Fibroblast of lung (primary cell): ENCODE measurements around the gene PLCG2. TPM values are rescaled to one million over a fixed set of nuclear protein-coding genes. Genes with fewer than 3 reads are reported as not detected.
A peak's percentile ranks its signal among the peaks of the same experiment; 100 is the strongest.
"Not testable (repeated sequence)": the region's sequence is repeated elsewhere in the genome, so short reads cannot be mapped to it uniquely, and the experiment has no call there.

ENCODE experiments used
- DNase-seq, 2 donors: peaks; one replicate each; pipeline versions ENCODE4 v3.0.0 to v3.0.0-alpha.2; 2010; ENCODE audit warnings: low read depth in 2 of 2
- H2AFZ ChIP-seq: 2 replicates; pipeline ENCODE4 v1.5.1; 2012; ENCODE audit warnings: low read length, control low read depth, inconsistent platforms
- H3K27ac ChIP-seq: 2 replicates; pipeline ENCODE4 v1.5.1; 2011; ENCODE audit warnings: low read length, control low read depth; ENCODE audit not compliant: insufficient read depth
- H3K27me3 ChIP-seq: 2 replicates; pipeline ENCODE4 v1.5.1; 2011; ENCODE audit warnings: mild to moderate bottlenecking, low read length; ENCODE audit not compliant: control insufficient read depth, insufficient read depth
- H3K36me3 ChIP-seq: 2 replicates; pipeline ENCODE4 v1.5.1; 2011; ENCODE audit warnings: low read length; ENCODE audit not compliant: control insufficient read depth, insufficient read depth
- H3K4me1 ChIP-seq: 2 replicates; pipeline ENCODE4 v1.5.1; 2011; ENCODE audit warnings: low read length; ENCODE audit not compliant: control insufficient read depth, insufficient read depth; ENCODE audit errors: extremely low read depth
- H3K4me2 ChIP-seq: 2 replicates; pipeline ENCODE4 v1.5.1; 2011; ENCODE audit warnings: low read length, control low read depth; ENCODE audit not compliant: insufficient read depth; ENCODE audit errors: extremely low read depth
- H3K4me3 ChIP-seq, 4 experiments: fragments of 200-600 bp in 1 of 4; sonication (generic) in 1 of 4; replicated peaks in 1 of 4; 2 replicates each; pipeline ENCODE4 v1.5.1; 2011 to 2016; ENCODE audit warnings: low read length in 4 of 4, low read depth in 3 of 4, mild to moderate bottlenecking in 3 of 4, control low read depth in 2 of 4, inconsistent platforms in 1 of 4, mixed read lengths in 1 of 4; ENCODE audit not compliant: insufficient read depth in 1 of 4; ENCODE audit errors: control extremely low read depth in 1 of 4
- H3K79me2 ChIP-seq: 2 replicates; pipeline ENCODE4 v1.5.1; 2012; ENCODE audit warnings: mild to moderate bottlenecking, low read length, inconsistent platforms; ENCODE audit not compliant: control insufficient read depth, insufficient read depth
- H3K9ac ChIP-seq: 2 replicates; pipeline ENCODE4 v1.5.1; 2011; ENCODE audit warnings: mild to moderate bottlenecking, low read length, control low read depth; ENCODE audit not compliant: insufficient read depth
- H3K9me3 ChIP-seq: 2 replicates; pipeline ENCODE4 v1.5.1; 2012; ENCODE audit warnings: low read depth, low read length; ENCODE audit not compliant: control insufficient read depth, insufficient read depth
- H4K20me1 ChIP-seq: 2 replicates; pipeline ENCODE4 v1.5.1; 2011; ENCODE audit warnings: low read length; ENCODE audit not compliant: control insufficient read depth, insufficient read depth; ENCODE audit errors: extremely low read depth
- CTCF ChIP-seq, 2 donors: IDR thresholded peaks in 1 of 2; conservative IDR thresholded peaks in 1 of 2; 1 replicate in 1 of 2; 2 replicates in 1 of 2; pipeline ENCODE4 v1.5.1; 2011 to 2012; ENCODE audit warnings: low read length in 2 of 2, control low read depth in 1 of 2, inconsistent platforms in 1 of 2, low read depth in 1 of 2, mild to moderate bottlenecking in 1 of 2
- EZH2 ChIP-seq: IDR thresholded peaks from 2 replicates; pipeline ENCODE4 v1.5.1; 2012; ENCODE audit warnings: low read length, control low read depth, mild to moderate bottlenecking; ENCODE audit errors: missing control alignments
- polyA plus RNA-seq, 2 donors: library from polyadenylated mRNA; depleted of rRNA in 1 of 2; stranded (reverse) in 1 of 2; unstranded in 1 of 2; fragments of >200 nt; gene quantifications; 2 replicates each; pipeline ENCODE4 v1.2.1, GENCODE V29; 2011 to 2012; ENCODE audit warnings: missing spikeins in 1 of 2
- total RNA-seq: library from RNA; depleted of rRNA; stranded (reverse); fragments of >200 nt; gene quantifications from 2 replicates; pipeline ENCODE4 v1.2.1, GENCODE V29; 2014

Gene PLCG2
- total and polyA plus RNA-seq, 2 donors (not counting 1 experiment from before 2014, with no cell fraction given), result 0.53 to 0.66 TPM

DNA sequence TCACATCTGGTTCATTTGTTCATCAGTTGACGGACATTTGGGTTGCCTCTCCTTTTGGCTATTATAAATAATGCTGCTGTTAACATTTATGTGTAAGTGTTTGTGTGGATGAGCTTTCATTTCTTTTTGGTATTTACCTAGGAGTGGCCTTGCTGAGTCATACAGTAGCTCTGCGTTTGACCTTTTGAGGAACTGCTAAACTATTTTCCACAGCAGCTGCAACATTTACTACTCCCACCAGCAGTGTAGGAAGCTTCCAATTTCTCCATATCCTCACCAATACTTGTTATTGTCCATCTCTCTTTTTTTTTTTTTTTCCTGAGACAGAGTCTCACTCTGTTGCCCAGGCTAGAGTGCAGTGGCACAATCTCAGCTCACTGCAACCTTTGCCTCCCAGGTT lies 20.7 kb upstream of the PLCG2 start:
- no peak for TF ChIP-seq EZH2
- Histone ChIP-seq H4K20me1 (no peaks in the 10 kb centered on the region), H3K4me2 (no peak overlapping the region), H2AFZ (no peak overlapping the region), H3K36me3 (no peaks in the 10 kb centered on the region), H3K4me1 (no peaks in the 10 kb centered on the region), H3K27ac (no peak overlapping the region), H3K27me3 (no peaks in the 10 kb centered on the region), H3K4me3 (no peak overlapping the region), H3K79me2 (no peaks in the 10 kb centered on the region), H3K9ac (no peak overlapping the region), H3K9me3 (no peaks in the 10 kb centered on the region)
- DNase-seq, result peak in 1 of 2 donors; percentile 27

DNA sequence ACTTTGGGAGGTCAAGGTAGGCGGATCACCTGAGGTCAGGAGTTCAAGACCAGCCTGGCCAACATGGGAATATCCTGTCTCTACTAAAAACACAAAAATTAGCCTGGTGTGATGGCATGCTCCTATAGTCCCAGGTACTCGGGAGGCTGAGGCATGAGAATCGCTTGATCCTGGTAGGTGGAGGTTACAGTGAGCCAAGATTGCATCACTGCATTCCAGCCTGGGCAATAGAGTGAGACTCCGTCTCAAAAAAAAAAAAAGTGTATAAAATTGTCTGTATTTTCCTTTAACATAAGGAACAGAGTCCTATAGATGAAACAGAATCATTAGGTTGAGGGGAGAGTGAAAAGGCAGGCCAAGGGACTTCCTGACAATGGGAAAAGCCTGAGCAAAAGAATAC lies 16.8 kb upstream of the PLCG2 start:
- not testable (repeated sequence) for H3K79me2 ChIP-seq, H2AFZ ChIP-seq, H3K4me2 ChIP-seq, H3K27ac ChIP-seq, H3K4me1 ChIP-seq, H3K9me3 ChIP-seq, H3K27me3 ChIP-seq, H3K4me3 ChIP-seq, H3K9ac ChIP-seq, DNase-seq, H4K20me1 ChIP-seq, H3K36me3 ChIP-seq

DNA sequence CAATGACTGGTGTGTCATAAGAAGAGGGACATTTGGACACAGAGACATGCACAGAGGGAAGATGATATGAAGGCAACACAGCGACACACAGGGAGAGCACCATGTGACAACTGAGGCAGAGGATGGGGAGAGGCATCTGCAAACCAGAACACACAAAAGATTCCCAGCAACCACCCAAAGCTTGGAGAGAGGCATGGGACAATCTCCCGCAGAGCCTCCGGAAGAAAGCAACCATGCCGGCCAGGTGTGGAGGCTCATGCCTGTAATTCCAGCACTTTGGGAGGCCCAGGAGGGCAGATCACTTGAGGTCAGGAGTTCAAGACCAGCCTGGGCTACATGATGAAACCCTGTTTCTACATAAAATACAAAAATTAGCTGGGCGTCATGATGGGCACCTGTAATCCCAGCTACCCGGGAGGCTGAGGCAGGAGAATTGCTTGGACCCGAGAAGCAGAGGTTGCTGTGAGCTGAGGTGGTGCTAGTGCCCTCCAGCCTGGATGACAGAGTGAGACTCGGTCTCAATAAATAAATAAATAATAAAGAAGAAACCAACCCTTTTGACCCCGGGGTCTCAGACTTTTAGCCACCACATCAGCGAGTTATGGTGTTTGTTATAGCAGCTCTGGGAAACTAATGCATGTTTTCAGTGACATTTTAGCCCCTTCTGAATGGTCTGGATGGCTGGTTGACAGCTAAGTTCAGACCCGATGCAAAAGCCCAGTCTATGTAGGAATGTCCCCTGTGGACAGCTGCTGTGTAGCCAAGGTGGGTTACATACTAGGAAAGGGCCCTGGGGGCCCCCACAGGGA lies 13.8 kb upstream of the PLCG2 start:
- Histone ChIP-seq H3K9me3 (no peaks in the 10 kb centered on the region), H3K36me3 (no peaks in the 10 kb centered on the region), H3K4me2 (no peak overlapping the region), H3K4me1 (no peaks in the 10 kb centered on the region), H3K79me2 (no peaks in the 10 kb centered on the region), H4K20me1 (no peaks in the 10 kb centered on the region), H3K9ac (no peak overlapping the region), H3K27ac (no peak overlapping the region), H2AFZ (no peak overlapping the region), H3K4me3 (no peak overlapping the region), H3K27me3 (peaks cover 5% of the 10 kb centered on the region)
- DNase-seq, result no peak
- TF ChIP-seq EZH2 (no peak), CTCF (conservative IDR thresholded peaks at IDR 0.05 in 1 of 2, IDR thresholded peaks at IDR 0.05 in 1 of 2; ENCODE audit: low read depth in 1 of 2, low read length in 2 of 2) (no peak)

DNA sequence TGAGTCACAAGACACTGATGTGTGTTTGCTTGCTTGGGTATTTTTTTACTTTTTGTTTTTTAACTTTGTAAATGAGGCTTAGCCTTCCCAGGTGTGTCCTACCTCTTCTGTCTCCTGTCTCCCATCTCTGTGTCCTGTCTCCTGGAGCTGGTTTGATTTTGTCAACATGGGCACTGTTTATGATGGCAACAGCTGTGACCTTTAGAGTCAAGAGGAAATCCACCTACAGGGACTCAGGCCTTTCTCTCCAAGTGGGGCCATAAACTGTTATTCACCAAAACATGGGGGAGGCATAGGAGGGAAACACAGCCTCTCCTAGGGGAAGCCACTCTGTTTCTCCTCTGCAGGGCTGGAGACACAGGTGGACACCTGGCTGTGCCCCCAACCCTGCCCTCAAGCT lies 13.1 kb upstream of the PLCG2 start:
- Histone ChIP-seq H3K79me2 (no peaks in the 10 kb centered on the region), H4K20me1 (no peaks in the 10 kb centered on the region), H3K4me1 (no peaks in the 10 kb centered on the region), H3K9ac (no peak overlapping the region), H3K4me3 (no peak overlapping the region), H3K36me3 (no peaks in the 10 kb centered on the region), H2AFZ (no peak overlapping the region), H3K4me2 (no peak overlapping the region), H3K27ac (no peak overlapping the region), H3K9me3 (no peaks in the 10 kb centered on the region), H3K27me3 (peaks cover 5% of the 10 kb centered on the region)
- DNase-seq, result no peak
- TF ChIP-seq CTCF (conservative IDR thresholded peaks at IDR 0.05 in 1 of 2, IDR thresholded peaks at IDR 0.05 in 1 of 2; ENCODE audit: low read depth in 1 of 2, low read length in 2 of 2), result no peak
- no peak for TF ChIP-seq EZH2
